ENCODE measurements around the gene CACNA1A.
"Not testable (repeated sequence)": the region's sequence is repeated elsewhere in the genome, so short reads cannot be mapped to it uniquely, and the experiment has no call there.

CACNA1A gene

DNA sequence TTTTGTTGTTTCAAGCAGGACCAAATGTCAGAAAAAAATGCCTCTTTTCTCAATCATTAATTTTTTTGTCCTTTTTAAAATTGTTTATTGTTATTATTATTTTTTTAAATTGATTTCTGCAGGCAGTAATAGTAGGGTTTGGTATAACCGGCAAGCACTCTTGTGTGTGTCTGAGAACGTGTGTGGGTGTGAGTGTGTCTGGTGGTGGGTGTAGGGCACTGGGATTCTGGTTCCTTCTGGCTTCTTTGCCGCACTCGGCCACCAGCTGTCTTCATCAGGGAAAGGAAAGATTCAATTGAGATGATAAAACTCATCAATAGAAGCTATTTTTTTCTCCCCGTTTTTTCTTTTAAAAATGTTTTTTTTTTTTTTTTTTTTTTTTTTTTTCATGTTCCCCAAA is 299.7 kb downstream of the CACNA1A start:
- DNase-seq (ENCODE audit: low read depth in 2 of 2): no peak

DNA sequence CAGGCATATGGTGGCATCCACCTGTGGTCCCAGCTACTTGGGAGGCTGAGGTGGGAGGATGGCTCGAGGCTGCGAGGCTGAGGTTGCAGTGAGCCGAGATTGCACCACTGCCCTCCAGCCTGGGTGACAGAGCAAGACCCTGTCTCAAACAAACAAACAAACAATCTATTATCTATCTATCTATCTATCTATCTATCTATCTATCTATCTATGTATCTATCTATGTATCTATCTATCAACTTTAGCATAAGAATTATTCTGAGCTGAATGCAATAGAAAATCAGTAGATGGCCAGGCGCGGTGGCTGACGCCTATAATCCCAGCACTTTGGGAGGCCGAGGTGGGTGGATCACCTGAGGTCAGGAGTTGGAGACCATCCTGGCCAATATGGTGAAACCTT is 304.2 kb downstream of the CACNA1A start:
- not testable (repeated sequence) for DNase-seq (ENCODE audit: low read depth in 2 of 2)

GRCh38 chr19:13198634-13199033 is 307.6 kb downstream of the CACNA1A start:
- DNase-seq (ENCODE audit: low read depth in 2 of 2): no peak

GRCh38 chr19:13195678-13196077 is 310.6 kb downstream of the CACNA1A start:
- no peak for DNase-seq (ENCODE audit: low read depth in 2 of 2)

GRCh38 chr19:13190781-13191540 is 315.3 kb downstream of the CACNA1A start:
- DNase-seq (ENCODE audit: low read depth in 2 of 2): no peak

- DNase-seq (ENCODE audit: low read depth in 2 of 2): no peak
These were observed 316.7 kb downstream of the CACNA1A start for GRCh38 chr19:13189600-13189999.

DNA sequence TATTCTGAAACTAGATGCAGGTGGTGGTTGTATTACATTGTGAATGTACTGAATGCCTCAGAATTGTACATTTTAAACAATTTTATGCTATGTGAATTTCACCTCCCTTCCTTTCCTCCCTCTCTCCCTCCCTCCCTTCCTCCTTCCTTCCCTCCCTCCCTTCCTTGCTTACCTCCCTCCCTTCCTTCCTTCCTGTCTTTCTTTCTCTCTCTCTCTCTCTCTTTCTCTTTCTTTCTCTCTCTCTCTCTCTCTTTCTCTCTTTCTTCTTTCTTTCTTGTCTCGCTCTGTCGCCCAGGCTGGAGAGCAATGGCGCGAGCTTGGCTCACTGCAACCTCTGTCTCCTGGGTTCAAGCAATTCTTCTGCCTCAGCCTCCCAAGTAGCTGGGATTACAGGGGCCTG is 318.9 kb downstream of the CACNA1A start:
- no peak for DNase-seq (ENCODE audit: low read depth in 2 of 2)

- DNase-seq (ENCODE audit: low read depth in 2 of 2): not testable (repeated sequence)
These were observed 319.6 kb downstream of the CACNA1A start for GRCh38 chr19:13186688-13187087.

- not testable (repeated sequence) for DNase-seq (ENCODE audit: low read depth in 2 of 2)
These were observed 320.3 kb downstream of the CACNA1A start for GRCh38 chr19:13185763-13186657.

- DNase-seq (ENCODE audit: low read depth in 2 of 2): not testable (repeated sequence)
These were observed 321.4 kb downstream of the CACNA1A start for GRCh38 chr19:13184926-13185325.

- DNase-seq (ENCODE audit: low read depth in 2 of 2): peak in 1 of 2 donors; percentile 37
These were observed 324.4 kb downstream of the CACNA1A start for GRCh38 chr19:13181747-13182388.

DNA sequence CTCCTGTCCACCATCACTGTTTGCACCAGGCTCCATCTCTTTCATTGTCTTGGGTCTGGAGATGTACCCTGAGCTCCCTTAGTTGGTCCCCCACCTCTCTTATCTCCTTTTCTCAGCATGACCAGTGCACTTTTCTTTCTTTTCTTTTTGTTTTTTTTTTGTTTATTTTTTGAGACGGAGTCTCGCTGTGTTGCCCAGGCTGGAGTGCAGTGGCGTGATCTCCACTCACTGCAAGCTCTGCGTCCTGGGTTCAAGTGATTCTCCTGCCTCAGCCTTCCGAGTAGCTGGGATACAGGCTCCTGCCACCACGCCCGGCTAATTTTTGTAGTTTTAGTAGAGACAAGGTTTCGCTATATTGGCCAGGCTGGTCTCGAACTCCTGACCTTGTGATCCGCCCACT is 328.0 kb downstream of the CACNA1A start:
- DNase-seq (ENCODE audit: low read depth in 2 of 2): not testable (repeated sequence)

- not testable (repeated sequence) for DNase-seq (ENCODE audit: low read depth in 2 of 2)
These were observed 328.7 kb downstream of the CACNA1A start for GRCh38 chr19:13177584-13177983.

DNA sequence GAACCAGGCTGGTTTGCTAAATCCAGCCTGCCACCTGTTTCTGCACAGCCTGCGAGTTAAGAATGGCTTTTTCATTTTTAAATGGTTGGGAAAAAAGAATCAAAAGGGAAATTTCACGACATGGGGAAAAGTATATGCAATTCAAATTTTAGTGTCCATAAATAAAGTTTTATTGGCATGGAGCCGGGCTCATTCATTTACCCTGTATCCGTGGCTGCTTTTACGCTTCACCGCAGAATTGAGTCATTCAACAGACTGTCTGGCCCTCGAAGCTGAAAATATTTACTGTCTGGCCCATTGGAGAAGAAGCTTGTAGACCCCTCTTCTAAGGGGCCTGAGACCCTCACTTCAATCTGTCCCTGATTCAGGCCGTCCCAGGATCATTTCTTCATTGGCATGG is 329.9 kb downstream of the CACNA1A start:
- no peak for DNase-seq (ENCODE audit: low read depth in 2 of 2)

- DNase-seq (ENCODE audit: low read depth in 2 of 2): no peak
These were observed 333.0 kb downstream of the CACNA1A start for GRCh38 chr19:13173139-13173737.

- peak; percentile 66 to 73 for DNase-seq (ENCODE audit: low read depth in 2 of 2)
These were observed 333.7 kb downstream of the CACNA1A start for GRCh38 chr19:13172346-13173138.

DNA sequence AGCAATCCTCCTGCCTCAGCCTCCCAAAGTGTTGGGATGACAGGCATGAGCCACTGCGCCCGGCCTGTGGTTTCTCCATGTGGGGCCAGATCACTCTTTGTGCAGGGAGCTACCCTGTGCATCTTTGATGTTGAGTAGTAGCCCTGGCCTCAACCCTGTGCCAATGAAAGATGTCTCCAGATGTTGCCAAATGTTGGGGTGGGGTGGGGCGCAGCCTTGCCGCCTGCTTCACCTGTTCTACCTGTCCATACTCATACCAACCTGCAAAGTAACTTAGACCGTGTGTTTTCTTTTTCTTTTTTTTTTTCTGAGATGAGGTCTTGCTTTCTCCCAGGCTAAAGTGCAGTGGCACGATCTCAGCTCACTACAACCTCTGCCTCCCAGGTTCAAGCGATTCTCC is 335.1 kb downstream of the CACNA1A start:
- no peak for DNase-seq (ENCODE audit: low read depth in 2 of 2)

- no peak for DNase-seq (ENCODE audit: low read depth in 2 of 2)
These were observed 336.5 kb downstream of the CACNA1A start for GRCh38 chr19:13169769-13170168.

- DNase-seq (ENCODE audit: low read depth in 2 of 2): not testable (repeated sequence)
These were observed 340.1 kb downstream of the CACNA1A start for GRCh38 chr19:13166151-13166550.

GRCh38 chr19:13165162-13165997 is 340.9 kb downstream of the CACNA1A start:
- DNase-seq (ENCODE audit: low read depth in 2 of 2): no peak

Measured in stimulated activated CD8-positive, alpha-beta memory T cell treated with anti-CD3 and anti-CD28 coated beads, Interleukin-15, amount 100 ng/mL, for 4 hours (primary cell).